ENCODE results near the gene SKIDA1. TPM values are rescaled to one million over a fixed set of nuclear protein-coding genes. Genes with fewer than 3 reads are reported as not detected.

SKIDA1 gene
- total and polyA plus RNA-seq, 2 of the 4 experiments (the other 2 are of a cell fraction) = 0.36 to 0.72 TPM

- Histone ChIP-seq H2BK120ac (ENCODE audit: low read depth, low read length) (0 out of 2 replicates have a peak overlapping the region, but pooled peaks have one; percentile 9), H3K36me3 (ENCODE audit: control insufficient read depth, insufficient read depth, low read length) (no peaks in the 10 kb centered on the region), H3K9me1 (ENCODE audit: insufficient read depth, low read length) (no peaks in the 10 kb centered on the region), H2BK15ac (ENCODE audit: low read depth, low read length) (no peak overlapping the region), H4K91ac (ENCODE audit: insufficient read depth, low read depth, low read length) (no peak overlapping the region), H3K18ac (ENCODE audit: low read depth, low read length) (peak overlapping the region; percentile 32; the same call in 1 of the 2 replicates), H2BK5ac (ENCODE audit: low read depth, low read length, poor library complexity, severe bottlenecking) (no peak overlapping the region), H3K4me1 (ENCODE audit: control insufficient read depth, insufficient read depth, low read length) (peaks cover 5% of the 10 kb centered on the region; the same call in 1 of the 2 replicates), H3K27ac (ENCODE audit: insufficient read depth, low read length) (peak overlapping the region; percentile 32; the same call in 1 of the 2 replicates), H2AK5ac (ENCODE audit: low read depth, low read length) (no peak overlapping the region), H3K14ac (replicated peaks; ENCODE audit: low read depth, low read length) (0 out of 2 replicates have a peak overlapping the region, but pooled peaks have one; percentile 44), H3K79me1 (ENCODE audit: low read depth in 1 of 2, low read length in 2 of 2) (no peaks in the 10 kb centered on the region), H3K9ac (ENCODE audit: low read depth, low read length) (peak overlapping the region; percentile 68; the same call in 1 of the 2 replicates), H3K4me2 (ENCODE audit: low read depth, low read length) (peak overlapping the region; percentile 68), H4K8ac (ENCODE audit: low read depth in 2 of 2, low read length in 2 of 2) (peak overlapping the region; percentile 36 to 60; a peak in 2 of 4 replicates), H4K5ac (ENCODE audit: low read depth, low read length) (peak overlapping the region; percentile 72; the same call in 1 of the 2 replicates), H3K4ac (ENCODE audit: low read depth, low read length) (peak overlapping the region; percentile 18), H3K27me3 (ENCODE audit: control insufficient read depth, insufficient read depth, low read length) (peaks cover 3% of the 10 kb centered on the region; the same call in 1 of the 2 replicates), H3K56ac (ENCODE audit: extremely low read depth, insufficient read depth, low read length) (no peak overlapping the region), H3K9me3 (ENCODE audit: control insufficient read depth, insufficient read depth, low read length) (no peaks in the 10 kb centered on the region), H2AFZ (replicated peaks; ENCODE audit: low read length, poor library complexity) (peak overlapping the region; percentile 92), H2BK20ac (ENCODE audit: low read depth, low read length) (no peak overlapping the region), H4K20me1 (ENCODE audit: insufficient read depth, low read length) (no peaks in the 10 kb centered on the region), H2AK9ac (replicated peaks; ENCODE audit: low read depth, low read length, poor library complexity) (peak overlapping the region; percentile 34), H3K23ac (ENCODE audit: low read depth, low read length) (peak overlapping the region; percentile 45; the same call in 1 of the 2 replicates), H3K4me3 (ENCODE audit: insufficient read depth, low read depth, low read length) (peak overlapping the region; percentile 15; the same call in 1 of the 2 replicates)
- POLR2A ChIA-PET (ENCODE audit: unreplicated experiment) = no interaction called here
- in situ Hi-C loops (cut with MboI; ENCODE audit: low sequenced_read_pairs) = loop anchor here (25.0 kb wide), 3 partner anchors 802 to 1102 kb away; partner anchors contain the start of genes BMI1 and COMMD3
- WGBS, 2 experiments (ENCODE audit: extremely low coverage in 2 of 2, insufficient read length in 1 of 2) = no CpG with 5 or more reads among the region's 39 CpGs
- dilution Hi-C loops (cut with HindIII; ENCODE audit: low sequenced_read_pairs, unreplicated experiment) = no loop called here
- CTCF ChIA-PET = no interaction called here
- DNase-seq = no peak
- BruUV-seq (replicated peaks) = no TSS peak
- peak; percentile 42 for ATAC-seq (ENCODE audit: low read depth)
- TF ChIP-seq BHLHE40 (IDR thresholded peaks at IDR 0.05; ENCODE audit: low read depth, low read length) (no peak), SMC3 (IDR thresholded peaks at IDR 0.05; ENCODE audit: low read depth, low read length) (no peak), MAFK (IDR thresholded peaks at IDR 0.05; ENCODE audit: low read depth, low read length) (no peak), MAZ (IDR thresholded peaks at IDR 0.05; ENCODE audit: borderline replicate concordance, low read depth, low read length) (no peak), MXI1 (IDR thresholded peaks at IDR 0.05; ENCODE audit: borderline replicate concordance, low read depth, low read length) (no peak), CEBPB (IDR thresholded peaks at IDR 0.05; ENCODE audit: low read depth, low read length) (no peak)
- intact Hi-C loops (cut with micrococcal nuclease) = loop anchor here (5.0 kb wide), 1 partner anchor 817 kb away; no protein-coding TSS in a partner anchor
Observed at GRCh38 chr10:21510241-21511094, 15.0 kb downstream of the SKIDA1 start.
